SK-N-SH treated with all-trans-retinoic acid at 6 μM for 48 hours (cell line): ENCODE data around the gene ZNF701.

Experiments
- BACH2 ChIP-seq: fragments of 250-450 bp; sonication (Bioruptor Pico); IDR thresholded peaks from 2 replicates; pipeline ENCODE4 v1.9.0; 2021; ENCODE audit warnings: mild to moderate bottlenecking, borderline replicate concordance
- CREB5 ChIP-seq: fragments of 250-450 bp; sonication (Bioruptor Pico); IDR thresholded peaks from 2 replicates; pipeline ENCODE4 v1.5.1; 2020; ENCODE audit warnings: low read depth, mild to moderate bottlenecking, moderate library complexity
- PATZ1 ChIP-seq: fragments of 250-450 bp; sonication (Bioruptor Pico); IDR thresholded peaks from 2 replicates; pipeline ENCODE4 v1.8.0; 2020; ENCODE audit warnings: mild to moderate bottlenecking, moderate library complexity, borderline replicate concordance
- PPARA ChIP-seq: fragments of 250-450 bp; sonication (Bioruptor Pico); IDR thresholded peaks from 2 replicates; pipeline ENCODE4 v1.5.0; 2020; ENCODE audit warnings: mild to moderate bottlenecking, borderline replicate concordance
- SNAI2 ChIP-seq: fragments of 250-450 bp; sonication (Bioruptor Pico); IDR thresholded peaks from 2 replicates; pipeline ENCODE4 v1.5.0; 2020; ENCODE audit warnings: mild to moderate bottlenecking, moderate library complexity
- TSHZ2 ChIP-seq: fragments of 250-450 bp; sonication (Bioruptor Pico); IDR thresholded peaks from 2 replicates; pipeline ENCODE4 v1.5.0; 2020; ENCODE audit warnings: mild to moderate bottlenecking, moderate library complexity
- ZFP30 ChIP-seq: fragments of 450-650 bp; formaldehyde crosslinking; IDR thresholded peaks from 2 replicates; pipeline ENCODE4 v1.5.0; 2022; ENCODE audit warnings: mild to moderate bottlenecking, moderate library complexity

- TF ChIP-seq ZFP30 (CRISPR knock-in tag): no peak
- TF ChIP-seq PATZ1 (CRISPR knock-in tag): no peak
- no peak for TF ChIP-seq PPARA
- TF ChIP-seq SNAI2 (CRISPR knock-in tag): no peak
- no peak for TF ChIP-seq BACH2 (CRISPR knock-in tag)
- no peak for TF ChIP-seq TSHZ2 (CRISPR knock-in tag)
- no peak for TF ChIP-seq CREB5 (CRISPR knock-in tag)
Observed at GRCh38 chr19:52602941-52603340, 32.9 kb downstream of the ZNF701 start.
